ENCODE data around the gene PGP.

Gene PGP

DNA sequence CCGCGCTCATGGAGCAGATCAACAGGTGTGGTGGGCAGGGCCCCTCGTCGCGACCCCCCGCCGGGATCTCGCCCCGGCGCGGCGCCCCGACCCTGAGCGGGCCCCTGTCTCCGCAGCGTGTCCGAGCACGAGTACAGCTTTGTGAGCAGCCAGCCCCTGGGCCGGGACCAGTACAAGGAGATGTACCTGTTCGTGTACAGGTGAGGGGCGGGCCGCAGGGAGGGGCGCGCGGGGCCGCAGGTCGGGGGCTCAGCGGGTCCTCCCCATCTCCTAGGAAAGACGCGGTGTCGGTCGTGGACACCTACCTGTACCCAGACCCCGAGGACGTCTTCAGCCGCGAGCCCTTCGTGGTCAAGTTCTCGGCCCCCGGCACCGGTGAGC lies 22.5 kb upstream of the PGP start:
- DNase-seq (ENCODE audit: low read depth), result no peak

DNA sequence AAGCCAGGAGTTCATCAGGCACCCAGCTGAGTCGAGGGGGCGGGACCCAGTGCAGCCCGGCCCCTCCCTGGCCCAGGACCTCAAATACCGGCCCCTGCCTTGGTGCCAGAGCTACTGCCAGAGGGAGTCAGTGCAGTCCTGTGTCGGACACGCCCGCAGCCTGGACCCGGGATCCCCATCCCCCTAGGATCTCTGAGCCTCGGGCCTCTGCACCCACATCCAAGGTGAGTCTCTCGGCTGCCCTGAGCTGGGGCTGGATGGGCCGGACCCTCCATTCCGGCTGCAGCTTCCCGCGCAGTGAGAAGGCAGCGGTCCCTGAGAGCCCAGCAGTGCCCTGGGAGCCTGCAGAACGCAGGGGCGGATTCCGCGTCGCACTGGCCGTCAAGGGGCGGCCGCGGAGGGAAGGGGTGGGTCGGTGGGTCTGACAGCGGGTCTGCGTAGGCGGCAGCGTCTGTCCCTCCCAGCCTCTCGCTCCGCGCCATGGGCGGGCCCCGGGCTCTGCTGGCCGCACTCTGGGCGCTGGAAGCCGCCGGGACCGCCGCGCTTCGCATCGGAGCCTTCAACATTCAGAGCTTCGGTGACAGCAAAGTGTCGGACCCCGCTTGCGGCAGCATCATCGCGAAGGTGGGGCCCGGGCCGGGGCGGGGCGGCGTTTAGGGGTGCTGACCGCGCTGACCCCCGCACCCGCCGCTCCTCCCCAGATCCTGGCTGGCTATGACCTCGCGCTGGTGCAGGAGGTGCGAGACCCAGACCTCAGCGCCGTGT lies 21.9 kb upstream of the PGP start, which contains the start of gene DNASE1L2:
DNASE1L2 (plus strand) TSS at position 108 of the 765 bp plus-strand sequence; CDS start at position 481, 373 bp downstream.
- no peak for DNase-seq (ENCODE audit: low read depth)

DNA sequence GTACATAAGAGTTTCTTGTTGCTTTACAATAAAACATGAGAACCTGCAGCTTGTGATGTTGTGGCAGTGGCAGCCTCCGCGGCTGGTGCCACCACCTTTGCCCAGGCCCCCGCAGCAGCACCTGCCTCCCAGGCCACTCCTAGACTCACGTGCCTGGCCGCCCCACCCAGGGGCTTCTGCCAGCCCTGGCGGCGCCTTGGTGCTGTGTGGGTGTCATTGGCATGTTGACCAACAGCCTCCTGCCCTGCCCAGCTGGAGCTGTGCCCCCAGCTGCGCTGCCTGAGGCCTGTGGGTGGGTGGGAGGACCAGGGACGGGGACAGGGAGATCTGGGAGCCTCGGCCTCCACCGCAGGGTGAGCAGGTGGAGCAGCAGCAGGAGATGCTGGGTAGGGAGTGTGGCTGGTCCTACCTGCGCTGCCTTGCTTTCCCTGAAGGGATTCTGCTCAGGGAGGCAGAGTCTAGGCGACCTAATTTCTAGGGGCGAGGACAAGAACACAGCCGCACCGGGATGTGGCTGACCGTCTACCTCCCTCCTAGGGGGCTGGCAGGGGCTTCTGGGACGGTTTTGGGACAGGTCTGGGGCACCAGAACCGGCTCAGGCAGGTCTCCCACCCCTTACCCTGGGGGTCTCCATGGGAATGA lies 21.2 kb upstream of the PGP start:
- no peak for DNase-seq (ENCODE audit: low read depth)

DNA sequence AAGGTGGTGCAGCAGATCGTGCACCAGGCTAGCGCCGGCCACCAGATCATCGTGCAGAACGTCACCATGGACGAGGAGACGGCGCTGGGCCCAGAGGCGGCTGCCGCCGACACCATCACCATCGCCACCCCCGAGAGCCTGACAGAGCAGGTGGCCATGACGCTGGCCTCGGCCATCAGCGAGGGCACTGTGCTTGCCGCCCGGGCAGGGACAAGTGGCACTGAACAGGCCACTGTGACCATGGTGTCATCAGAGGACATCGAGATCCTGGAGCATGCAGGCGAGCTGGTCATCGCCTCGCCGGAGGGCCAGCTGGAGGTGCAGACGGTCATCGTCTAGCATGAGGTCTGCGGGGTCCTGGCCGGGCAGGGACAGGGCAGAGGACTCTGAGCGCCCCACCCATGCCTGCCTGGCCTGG lies 20.6 kb upstream of the PGP start:
- DNase-seq (ENCODE audit: low read depth), result no peak

DNA sequence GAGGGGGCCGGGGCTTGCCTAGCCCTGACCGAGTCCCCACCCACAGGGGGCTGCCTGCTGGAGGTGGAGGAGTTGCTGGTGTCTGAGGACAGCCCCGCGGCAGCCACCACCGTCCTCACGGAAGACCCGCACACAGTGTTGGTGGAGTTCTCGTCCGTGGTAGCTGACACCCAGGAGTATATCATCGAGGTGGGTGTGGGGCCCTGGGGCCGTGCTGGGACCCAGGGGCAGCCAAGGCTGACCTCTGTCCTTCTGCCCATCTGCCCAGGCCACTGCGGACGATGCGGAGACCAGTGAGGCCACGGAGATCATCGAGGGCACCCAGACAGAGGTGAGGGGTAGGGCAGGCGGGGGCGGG lies 20.2 kb upstream of the PGP start:
- no peak for DNase-seq (ENCODE audit: low read depth)

DNA sequence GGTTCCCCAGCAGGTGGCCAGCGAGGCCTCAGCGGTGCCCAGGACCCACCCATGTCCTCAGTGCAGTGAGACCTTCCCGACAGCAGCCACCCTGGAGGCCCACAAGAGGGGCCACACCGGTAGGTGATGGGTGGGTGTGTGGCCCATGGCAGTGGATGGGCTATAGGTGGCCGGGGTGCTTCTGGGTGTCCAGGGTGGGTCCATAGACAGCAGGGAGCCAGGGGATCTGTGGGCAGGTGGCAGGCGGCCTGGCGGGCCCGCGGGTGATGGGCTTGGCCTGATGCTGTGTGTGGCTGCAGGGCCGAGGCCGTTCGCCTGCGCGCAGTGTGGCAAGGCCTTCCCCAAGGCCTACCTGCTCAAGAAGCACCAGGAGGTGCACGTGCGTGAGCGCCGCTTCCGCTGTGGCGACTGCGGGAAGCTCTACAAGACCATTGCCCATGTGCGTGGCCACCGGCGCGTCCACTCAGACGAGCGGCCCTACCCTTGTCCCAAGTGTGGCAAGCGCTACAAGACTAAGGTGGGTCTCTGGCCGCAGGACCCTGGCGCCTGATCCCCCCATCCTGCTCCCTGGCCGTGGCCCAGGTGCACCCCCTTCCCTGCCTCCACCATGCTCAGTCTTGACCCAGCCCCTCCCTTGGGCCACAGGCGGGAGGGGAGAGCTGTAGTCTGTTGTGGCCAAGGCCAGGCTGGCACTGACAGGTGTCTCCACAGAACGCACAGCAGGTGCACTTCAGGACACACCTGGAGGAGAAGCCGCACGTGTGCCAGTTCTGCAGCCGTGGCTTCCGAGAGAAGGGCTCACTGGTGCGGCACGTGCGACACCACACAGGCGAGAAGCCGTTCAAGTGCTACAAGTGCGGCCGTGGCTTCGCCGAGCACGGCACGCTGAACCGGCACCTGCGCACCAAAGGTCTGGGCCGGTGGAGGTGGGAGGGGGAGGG lies 19.5 kb upstream of the PGP start:
- DNase-seq (ENCODE audit: low read depth), result no peak

DNA sequence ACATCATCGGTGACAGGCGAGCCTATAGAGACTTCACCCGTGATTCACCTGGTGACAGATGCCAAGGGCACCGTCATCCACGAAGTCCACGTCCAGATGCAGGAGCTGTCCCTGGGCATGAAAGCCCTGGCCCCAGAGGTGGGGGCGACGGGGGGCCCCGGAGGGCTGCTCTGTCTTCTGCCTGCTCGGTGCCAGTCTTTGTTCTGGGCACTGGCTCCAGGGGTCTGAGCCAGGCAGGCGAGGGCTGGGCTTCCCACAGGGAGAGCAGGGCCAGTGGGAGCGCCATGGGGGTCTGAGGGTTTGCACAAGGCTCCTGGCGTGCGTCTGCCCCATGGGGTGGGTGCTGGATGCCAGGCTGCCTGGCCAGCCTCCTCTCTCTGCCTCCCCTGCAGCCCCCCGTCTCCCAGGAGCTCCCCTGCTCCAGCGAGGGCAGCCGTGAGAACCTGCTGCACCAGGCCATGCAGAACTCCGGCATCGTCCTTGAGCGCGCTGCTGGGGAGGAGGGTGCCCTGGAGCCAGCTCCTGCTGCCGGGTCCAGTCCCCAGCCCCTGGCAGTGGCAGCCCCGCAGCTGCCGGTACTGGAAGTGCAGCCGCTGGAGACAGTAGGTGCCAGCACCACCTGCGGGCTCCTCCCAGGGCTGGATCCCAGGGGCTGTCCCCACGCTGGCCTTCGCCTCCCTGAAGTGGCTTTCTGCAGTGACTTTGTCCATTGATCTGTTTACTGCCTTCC lies 18.6 kb upstream of the PGP start:
- DNase-seq (ENCODE audit: low read depth), result no peak

DNA sequence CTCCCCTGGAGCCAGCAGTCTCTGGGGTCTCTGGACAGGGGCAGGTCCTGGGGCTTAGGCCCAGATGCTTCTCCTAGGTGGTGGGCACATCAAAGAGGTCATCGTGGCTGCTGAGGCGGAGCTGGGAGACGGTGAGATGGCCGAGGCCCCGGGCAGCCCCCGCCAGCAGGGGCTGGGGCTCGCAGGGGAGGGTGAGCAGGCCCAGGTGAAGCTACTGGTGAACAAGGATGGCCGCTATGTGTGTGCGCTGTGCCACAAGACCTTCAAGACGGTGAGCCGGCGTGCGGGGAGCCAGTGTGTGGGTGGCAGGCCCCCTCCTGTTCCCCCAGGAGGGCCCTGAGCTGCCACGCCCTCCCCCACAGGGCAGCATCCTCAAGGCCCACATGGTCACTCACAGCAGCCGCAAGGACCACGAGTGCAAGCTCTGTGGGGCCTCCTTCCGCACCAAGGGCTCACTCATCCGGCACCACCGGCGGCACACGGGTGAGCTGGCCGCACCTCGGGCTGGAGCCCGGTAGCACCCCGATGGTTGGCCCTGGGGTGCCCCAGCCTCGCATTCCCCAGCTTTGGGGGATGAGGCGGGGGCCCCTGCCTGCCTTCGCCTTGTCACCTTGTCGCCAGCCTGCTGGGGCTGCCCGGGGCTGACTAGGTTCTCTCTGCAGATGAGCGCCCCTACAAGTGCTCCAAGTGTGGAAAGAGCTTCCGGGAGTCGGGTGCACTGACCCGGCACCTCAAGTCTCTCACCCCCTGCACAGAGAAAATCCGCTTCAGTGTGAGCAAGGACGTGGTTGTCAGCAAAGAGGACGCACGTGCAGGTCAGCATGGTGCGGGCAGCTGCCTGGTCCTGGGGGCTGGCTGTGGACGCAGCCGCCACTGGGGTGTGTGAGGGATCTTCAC lies 17.7 kb upstream of the PGP start:
- no peak for DNase-seq (ENCODE audit: low read depth)

DNA sequence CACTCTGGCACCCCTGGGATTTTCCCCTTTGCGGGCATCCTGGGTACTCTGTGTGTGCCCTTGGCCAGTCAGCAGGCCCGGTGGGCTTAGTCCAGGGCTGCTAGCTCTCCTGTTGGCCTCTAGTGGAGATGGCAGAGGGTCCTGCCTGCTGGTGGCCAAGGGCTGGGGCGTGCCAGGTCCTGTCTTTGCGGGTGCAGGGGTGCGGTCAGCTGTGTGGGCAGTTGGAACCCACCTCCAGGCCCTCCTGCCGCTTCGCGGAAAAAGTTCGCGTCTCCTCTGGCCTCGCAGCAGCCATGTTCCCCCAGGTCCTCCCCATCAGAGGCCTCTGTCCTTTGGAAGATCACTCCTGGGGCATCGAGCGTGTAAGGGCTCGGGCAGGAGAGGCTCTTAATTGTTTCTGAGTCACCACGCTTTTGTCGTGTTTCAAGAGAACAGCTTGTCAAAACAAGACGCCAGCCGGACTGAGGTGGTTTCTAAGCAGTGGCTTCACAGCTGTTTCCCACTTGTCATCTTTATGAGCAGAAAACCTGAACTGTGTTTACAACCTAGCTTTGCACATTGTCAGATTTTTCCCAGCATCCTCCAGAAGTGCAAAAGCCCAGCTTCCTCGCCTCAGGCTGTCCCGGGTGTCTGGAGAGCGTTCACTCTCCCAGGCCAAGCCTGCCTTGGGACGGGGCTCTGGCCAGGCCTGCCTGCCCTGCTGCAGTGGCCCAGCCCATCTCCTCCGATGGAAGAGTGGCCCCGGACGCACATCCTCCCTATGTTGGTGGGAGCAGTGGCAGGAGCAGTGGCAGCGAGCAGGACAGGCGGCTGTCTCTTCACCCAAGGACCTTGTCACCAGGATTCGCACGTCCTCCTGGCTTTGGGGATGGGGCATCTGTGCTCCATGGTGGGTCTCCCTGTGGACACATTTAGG lies 16.6 kb upstream of the PGP start:
- DNase-seq (ENCODE audit: low read depth), result peak; percentile 27

DNA sequence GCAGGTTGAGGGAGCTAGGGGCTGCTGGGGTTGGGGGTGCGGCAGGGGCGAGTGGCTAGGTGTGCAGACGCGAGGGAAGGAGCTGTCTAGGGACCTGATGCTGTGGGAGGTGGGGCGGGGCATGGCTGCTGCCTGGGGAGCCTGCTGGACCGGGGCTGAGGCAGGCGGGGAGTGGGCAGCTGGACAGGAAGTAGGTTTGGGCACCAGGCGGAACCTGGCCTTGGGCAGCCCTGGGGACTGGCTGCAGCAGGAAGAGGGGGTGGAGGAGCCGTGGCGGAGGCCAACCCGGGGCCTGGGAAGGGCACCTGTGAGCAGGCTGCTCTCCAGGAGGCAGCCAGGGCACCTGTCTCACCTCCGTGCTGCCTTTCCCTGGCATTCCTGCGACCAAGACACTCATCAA lies 15.7 kb upstream of the PGP start:
- DNase-seq (ENCODE audit: low read depth), result no peak

DNA sequence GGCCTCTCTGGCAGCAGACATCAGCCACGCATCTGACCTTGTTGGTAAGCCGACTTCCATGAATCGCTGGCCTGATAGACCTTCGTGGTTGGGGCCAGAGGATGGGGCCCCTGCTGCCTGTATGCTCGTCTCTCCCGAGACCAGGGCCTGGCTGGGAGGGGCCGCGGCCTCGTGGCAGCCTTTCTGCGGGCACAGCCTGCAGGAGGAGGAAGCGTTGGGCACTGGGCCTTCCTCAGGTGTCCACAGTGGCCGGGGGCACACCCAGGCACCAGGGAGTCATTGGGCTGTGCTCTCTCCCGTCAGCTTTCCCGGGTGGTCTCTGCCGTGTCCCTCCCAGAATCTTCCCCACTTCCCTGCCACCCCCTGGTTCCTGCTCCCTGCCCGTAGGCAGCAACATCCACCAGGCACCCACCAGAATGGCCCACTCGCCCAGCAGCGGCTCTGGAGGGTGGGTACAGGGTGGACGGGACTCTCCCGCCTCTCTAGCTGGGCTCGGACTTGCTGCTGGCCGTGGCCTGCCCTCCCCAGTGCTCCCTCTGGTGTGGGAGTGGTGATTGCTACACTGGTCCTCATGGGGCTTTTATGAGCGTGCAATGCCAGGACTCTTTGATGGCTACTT lies 15.1 kb upstream of the PGP start:
- no peak for DNase-seq (ENCODE audit: low read depth)

DNA sequence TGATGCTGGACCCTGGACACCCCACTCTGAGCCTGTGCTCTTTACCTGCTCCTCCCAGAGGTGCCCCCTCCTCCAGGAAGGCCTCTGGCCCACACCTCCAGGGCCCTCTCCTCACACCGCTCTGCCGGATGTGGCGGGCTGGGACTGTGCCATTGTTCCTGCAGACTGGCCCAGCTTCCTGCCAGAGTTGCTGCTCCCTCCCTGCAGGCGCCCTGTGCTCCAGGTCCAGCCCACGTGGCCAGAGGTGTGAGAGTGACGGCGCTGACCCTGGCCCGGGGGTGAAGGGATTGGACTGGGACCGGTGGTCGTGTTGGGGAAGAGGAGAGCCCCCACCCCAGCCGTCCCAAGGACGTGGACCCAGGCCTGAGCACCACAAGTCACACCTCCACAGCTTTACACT lies 14.5 kb upstream of the PGP start:
- DNase-seq (ENCODE audit: low read depth), result no peak

DNA sequence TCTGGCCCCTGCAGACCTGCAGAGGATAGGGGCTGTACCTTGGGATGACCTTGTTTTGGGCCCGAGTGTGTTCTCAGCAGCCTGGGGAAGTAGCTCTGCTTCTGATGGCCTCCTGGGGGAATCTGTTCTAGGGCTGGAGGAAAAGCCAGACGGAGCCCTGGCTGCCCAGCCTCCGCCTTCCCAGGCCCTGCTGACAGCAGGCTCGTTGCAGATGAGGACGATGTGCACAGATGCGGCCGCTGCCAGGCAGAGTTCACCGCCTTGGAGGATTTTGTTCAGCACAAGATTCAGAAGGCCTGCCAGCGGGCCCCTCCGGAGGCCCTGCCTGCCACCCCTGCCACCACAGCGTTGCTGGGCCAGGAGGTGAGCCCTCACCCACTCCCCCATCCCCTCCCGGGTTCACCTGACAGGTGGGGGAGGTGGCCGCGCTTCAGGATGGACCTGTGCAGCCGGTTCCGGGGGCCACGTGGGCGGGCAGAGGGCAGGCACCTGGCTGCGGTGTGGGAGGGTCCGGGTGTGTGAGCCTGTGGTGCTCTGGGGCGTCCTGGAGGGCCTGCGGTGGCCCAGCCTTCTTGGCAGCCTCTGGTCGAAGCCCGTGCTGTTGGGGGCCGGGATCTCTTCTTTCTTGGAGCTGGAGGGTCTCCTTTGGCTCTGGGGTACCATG lies 13.7 kb upstream of the PGP start:
- DNase-seq (ENCODE audit: low read depth), result no peak

DNA sequence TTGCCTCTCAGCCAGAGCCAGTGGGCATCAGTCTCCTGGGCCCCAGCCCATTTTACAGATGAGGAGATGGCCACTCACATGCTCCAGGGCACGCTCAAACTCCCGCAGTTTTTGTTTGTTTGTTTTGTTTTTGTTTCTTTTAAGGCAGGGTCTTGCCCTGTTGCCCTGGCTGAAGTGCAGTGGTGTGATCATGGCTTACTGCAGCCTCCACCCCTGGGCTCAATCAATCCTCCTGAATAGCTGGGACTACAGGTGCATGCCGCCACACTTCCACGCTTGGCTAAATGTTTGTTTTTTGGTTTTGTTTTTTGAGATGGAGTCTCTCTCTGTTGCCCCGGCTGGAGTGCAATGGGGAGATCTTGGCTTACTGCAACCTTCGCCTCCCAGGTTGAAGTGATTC lies 12.3 kb upstream of the PGP start:
- DNase-seq (ENCODE audit: low read depth), result no peak

DNA sequence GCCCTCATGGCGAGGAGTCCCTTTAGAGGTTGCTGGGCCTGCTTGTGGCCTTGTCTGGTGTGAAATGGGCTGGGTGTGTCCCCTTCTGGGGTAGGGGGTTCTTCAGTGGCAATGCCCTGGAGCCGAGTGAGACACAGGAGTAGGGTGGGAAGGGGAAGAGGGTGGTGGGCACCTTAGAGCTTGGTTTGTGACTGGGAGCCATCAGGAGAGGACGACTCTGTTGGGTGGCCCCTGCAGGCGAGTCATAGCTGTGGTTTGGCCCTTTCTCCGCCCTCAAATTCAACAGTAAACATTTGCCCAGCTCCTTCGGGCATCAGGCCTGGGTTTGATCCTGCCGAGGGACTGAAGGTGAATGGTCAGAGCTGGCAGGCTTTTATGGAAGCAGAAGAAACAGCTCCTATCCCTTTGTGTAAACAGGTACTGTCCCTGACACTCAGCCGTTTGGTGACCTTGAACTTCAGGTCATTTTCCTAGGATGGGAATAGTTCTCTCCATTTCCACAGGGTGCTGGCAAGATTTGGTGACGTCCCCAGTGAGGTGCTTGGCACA lies 11.7 kb upstream of the PGP start:
- DNase-seq (ENCODE audit: low read depth), result no peak

DNA sequence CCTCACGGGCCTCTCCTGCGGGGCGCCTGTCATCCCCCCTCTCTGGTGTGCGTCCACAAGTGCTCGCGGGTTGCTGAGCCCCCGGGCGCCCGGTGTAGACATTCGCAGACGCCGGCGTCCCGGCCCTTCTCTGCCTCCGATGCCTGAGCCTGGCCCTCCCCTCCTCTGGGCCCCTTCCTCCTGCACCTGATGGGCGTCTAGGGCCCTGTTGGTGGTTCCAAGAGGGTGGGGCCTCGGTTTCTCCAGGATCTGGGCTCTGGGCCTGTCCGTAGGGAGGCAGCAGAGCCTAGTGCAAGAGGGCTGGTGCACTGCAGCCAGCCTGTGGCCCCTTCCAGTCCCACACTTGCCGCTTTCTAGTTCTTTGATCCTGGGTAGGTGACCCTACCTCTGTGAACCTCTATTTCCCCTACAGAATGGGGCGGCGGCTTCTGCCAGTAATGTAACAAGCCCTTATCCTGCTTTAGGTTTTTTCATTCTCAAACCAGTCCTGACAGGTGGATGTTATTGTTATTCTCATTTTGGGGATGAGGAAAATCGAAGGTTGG lies 9.4 kb upstream of the PGP start:
- no peak for DNase-seq (ENCODE audit: low read depth)

DNA sequence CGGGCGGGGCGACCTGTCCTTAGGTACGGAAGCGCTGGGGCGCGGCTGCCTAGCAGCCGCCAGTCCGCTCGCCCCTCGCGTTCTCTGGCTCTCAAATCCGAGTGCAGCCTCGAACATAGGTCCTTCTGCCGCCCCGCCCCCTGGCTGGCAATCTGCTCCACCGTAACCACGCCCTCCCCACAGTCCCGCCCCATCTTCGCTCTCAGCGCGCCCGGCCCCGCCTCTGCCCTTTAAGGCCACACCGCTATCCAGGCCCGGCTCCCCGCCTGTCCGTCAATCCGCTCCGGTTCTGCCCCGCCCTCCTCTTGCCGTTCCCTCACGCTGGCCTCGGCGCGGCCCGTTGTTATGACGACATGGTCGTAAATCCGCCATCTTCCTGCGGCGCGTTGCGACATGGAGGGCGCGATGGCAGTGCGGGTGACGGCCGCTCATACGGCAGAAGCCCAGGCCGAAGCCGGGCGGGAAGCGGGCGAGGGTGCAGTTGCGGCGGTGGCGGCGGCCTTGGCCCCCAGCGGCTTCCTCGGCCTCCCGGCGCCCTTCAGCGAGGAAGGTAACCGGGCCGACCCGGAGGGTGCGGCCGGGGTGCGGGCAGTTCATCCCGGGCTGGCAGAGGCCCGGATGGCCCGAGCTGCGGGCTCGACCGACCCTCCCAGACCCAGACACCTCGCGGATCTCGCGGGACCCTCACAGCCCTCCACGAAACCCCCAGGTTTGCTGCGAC lies 8.7 kb upstream of the PGP start, which contains the start of gene E4F1:
E4F1 (plus strand) TSS at position 371 of the 721 bp plus-strand sequence; CDS start at position 394, 23 bp downstream.
- peak; percentile 90 for DNase-seq (ENCODE audit: low read depth)

DNA sequence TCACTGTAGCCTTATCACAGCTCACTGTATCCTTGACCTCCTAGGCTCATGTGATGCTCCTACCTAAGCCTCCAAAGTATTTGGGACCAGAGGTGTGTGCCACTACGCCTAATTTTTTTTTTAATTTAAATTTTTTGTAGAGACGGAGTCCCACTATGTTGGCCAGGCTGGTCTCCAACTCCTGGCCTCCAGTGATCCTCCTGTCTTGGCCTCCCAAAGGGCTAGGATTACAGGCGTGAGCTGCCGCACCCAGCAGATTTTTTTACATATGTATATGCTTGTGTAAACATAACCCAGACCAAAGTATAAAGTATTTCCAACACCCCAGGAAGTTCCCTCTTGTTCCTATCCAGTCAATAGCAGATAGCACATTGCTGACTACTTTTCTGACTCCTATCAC lies 1.7 kb upstream of the PGP start:
- DNase-seq (ENCODE audit: low read depth), result no peak
